GM15510 (cell line): ENCODE data around the gene OVOL2.

Experiments
- POLR2A ChIP-seq: IDR thresholded peaks from 3 replicates; pipeline ENCODE4 v1.6.1; 2011; ENCODE audit warnings: borderline replicate concordance; ENCODE audit not compliant: insufficient read length; ENCODE audit errors: extremely low read depth

The OVOL2 gene

GRCh38 chr20:17985388-17986018 lies 72.2 kb downstream of the OVOL2 start:
- no peak for TF ChIP-seq POLR2A

- TF ChIP-seq POLR2A: no peak
These were observed 81.4 kb downstream of the OVOL2 start for GRCh38 chr20:17976305-17976704.
